Body of pancreas (tissue), 4 donors: ENCODE data around the gene KDM4B. TPM values are rescaled to one million over a fixed set of nuclear protein-coding genes. Genes with fewer than 3 reads are reported as not detected.

Experiments
- ATAC-seq: fragments of 150-250 bp; one replicate; pipeline ENCODE4 v1.9.1; 2016
- DNase-seq, 4 donors: peaks; one replicate each; pipeline ENCODE4 v3.0.0-alpha.2; 2019
- H3K27ac ChIP-seq, 4 donors: fragments of 200-600 bp; sonication (generic); 1 replicate in 3 of 4; 2 replicates in 1 of 4; pipeline versions ENCODE4 v1.5.1 to v1.6.1; 2016 to 2019; ENCODE audit warnings: mild to moderate bottlenecking in 1 of 4, mixed read lengths in 1 of 4, moderate library complexity in 1 of 4
- H3K27me3 ChIP-seq, 2 donors: fragments of 200-600 bp; sonication (generic); one replicate each; pipeline ENCODE4 v1.6.0; 2016; ENCODE audit warnings: mild to moderate bottlenecking in 1 of 2
- H3K36me3 ChIP-seq, 2 donors: fragments of 200-600 bp; sonication (generic); replicated peaks in 1 of 2; 2 replicates each; pipeline ENCODE4 v1.5.1; 2016; ENCODE audit warnings: low read depth in 2 of 2; ENCODE audit not compliant: insufficient read depth in 1 of 2
- H3K4me1 ChIP-seq: fragments of 200-600 bp; sonication (generic); one replicate; pipeline ENCODE4 v1.6.0; 2016
- H3K4me3 ChIP-seq, 2 donors: fragments of 200-600 bp; sonication (generic); 1 replicate in 1 of 2; 2 replicates in 1 of 2; pipeline ENCODE4 v1.5.1; 2016 to 2019
- H3K9me3 ChIP-seq, 3 donors: fragments of 200-600 bp; sonication (generic); 1 replicate in 2 of 3; 2 replicates in 1 of 3; pipeline ENCODE4 v1.5.1; 2016
- CTCF ChIP-seq, 7 experiments: fragments of 450-650 bp in 4 of 7; fragments of 200-600 bp in 3 of 7; sonication (generic) in 3 of 7; IDR thresholded peaks; one replicate each; pipeline ENCODE4 v1.5.1; 2016 to 2019; ENCODE audit warnings: antibody characterized with exemption in 7 of 7
- POLR2A ChIP-seq, 3 donors: fragments of 450-650 bp; IDR thresholded peaks; one replicate each; pipeline ENCODE4 v1.6.1; 2016; ENCODE audit warnings: antibody characterized with exemption in 3 of 3, mild to moderate bottlenecking in 2 of 3
- WGBS, 2 donors: methylation state at CpG; one replicate each; pipeline ENCODE4 v1.1.5; 2017; 5-methylcytosine and 5-hydroxymethylcytosine counted together
- intact Hi-C: fragments of 100-400 bp; cut with DNase I; formaldehyde crosslinking; loops from one replicate; pipeline ENCODE4 v1.15.1; 2023
- total RNA-seq, 2 donors: library from RNA; depleted of rRNA; stranded (reverse); fragments of >200 nt; gene quantifications; one replicate each; pipeline ENCODE4 v1.1.0, GENCODE V29; 2016

The KDM4B gene
- total RNA-seq, 2 donors from 2014 or later, result 18.9 to 35.3 TPM

- Histone ChIP-seq H3K27me3 (no peaks in the 10 kb centered on the region), H3K27ac (no peak overlapping the region), H3K4me1 (peaks cover 13% of the 10 kb centered on the region), H3K36me3 (peaks cover 0 to 2% of the 10 kb centered on the region in 2 donors), H3K4me3 (no peak overlapping the region), H3K9me3 (no peaks in the 10 kb centered on the region)
- no peak for TF ChIP-seq CTCF (IDR thresholded peaks at IDR 0.05)
- no peak for TF ChIP-seq POLR2A (IDR thresholded peaks at IDR 0.05)
- intact Hi-C loops, result loop anchor here (5.0 kb wide), 2 partner anchors 158 to 223 kb away; no protein-coding TSS in a partner anchor
- DNase-seq (no peak), ATAC-seq (no peak)
- 87 to 88% methylated on average over 6 to 15 of the region's 15 CpGs for WGBS, 2 donors
These were observed 61.4 kb downstream of the KDM4B start for GRCh38 chr19:5030136-5030820.

GRCh38 chr19:5030822-5031221, 61.9 kb downstream of the KDM4B start:
- Histone ChIP-seq H3K36me3 (peaks cover 0 to 2% of the 10 kb centered on the region in 2 donors), H3K27me3 (no peaks in the 10 kb centered on the region), H3K27ac (no peak overlapping the region), H3K4me3 (no peak overlapping the region), H3K9me3 (no peaks in the 10 kb centered on the region), H3K4me1 (peaks cover 16% of the 10 kb centered on the region)
- DNase-seq (no peak), ATAC-seq (no peak)
- WGBS, 2 donors, result 89% methylated on average over 13 of the region's 13 CpGs; no CpG with 5 or more reads in 1 of the 2 donors
- no peak for TF ChIP-seq CTCF (IDR thresholded peaks at IDR 0.05)
- TF ChIP-seq POLR2A (IDR thresholded peaks at IDR 0.05), result no peak
- intact Hi-C loops, result loop anchor here (5.0 kb wide), 2 partner anchors 159 to 224 kb away; no protein-coding TSS in a partner anchor

- H3K9me3 ChIP-seq, result no peaks in the 10 kb centered on the region
- DNase-seq, result peak; percentile 82 to 87 (median 85)
- intact Hi-C loops, result loop anchor here (5.0 kb wide), 2 partner anchors 159 to 224 kb away; no protein-coding TSS in a partner anchor
- H3K36me3 ChIP-seq, result peaks cover 0 to 2% of the 10 kb centered on the region in 2 donors
- H3K27me3 ChIP-seq, result no peaks in the 10 kb centered on the region
- TF ChIP-seq CTCF (IDR thresholded peaks at IDR 0.05), result peak; percentile 85 to 93 (median 90)
- TF ChIP-seq POLR2A (IDR thresholded peaks at IDR 0.05), result no peak
- 48 to 55% methylated on average over 10 to 25 of the region's 29 CpGs for WGBS, 2 donors
- H3K4me3 ChIP-seq, result no peak overlapping the region
- peak; percentile 87 for ATAC-seq
- peaks cover 16% of the 10 kb centered on the region for H3K4me1 ChIP-seq
- no peak overlapping the region for H3K27ac ChIP-seq
These were observed 62.6 kb downstream of the KDM4B start for GRCh38 chr19:5031231-5032100.

GRCh38 chr19:5032101-5032967, 63.4 kb downstream of the KDM4B start:
- no peak for TF ChIP-seq CTCF (IDR thresholded peaks at IDR 0.05)
- TF ChIP-seq POLR2A (IDR thresholded peaks at IDR 0.05), result no peak
- H3K4me3 ChIP-seq, result no peak overlapping the region
- peaks cover 16% of the 10 kb centered on the region for H3K4me1 ChIP-seq
- no peaks in the 10 kb centered on the region for H3K27me3 ChIP-seq
- intact Hi-C loops, result loop anchor here (5.0 kb wide), 2 partner anchors 160 to 225 kb away; no protein-coding TSS in a partner anchor
- no peak for ATAC-seq
- no peak for DNase-seq
- H3K9me3 ChIP-seq, result no peaks in the 10 kb centered on the region
- no peak overlapping the region for H3K27ac ChIP-seq
- WGBS, 2 donors, result 86% methylated on average over 50 to 52 of the region's 52 CpGs
- H3K36me3 ChIP-seq, result peaks cover 0 to 2% of the 10 kb centered on the region in 2 donors
